ENCODE data around the gene GRM7.

GRM7 gene

GRCh38 chr3:7789324-7789723 lies 928.4 kb downstream of the GRM7 start:
- DNase-seq (ENCODE audit: low read depth): no peak

DNA sequence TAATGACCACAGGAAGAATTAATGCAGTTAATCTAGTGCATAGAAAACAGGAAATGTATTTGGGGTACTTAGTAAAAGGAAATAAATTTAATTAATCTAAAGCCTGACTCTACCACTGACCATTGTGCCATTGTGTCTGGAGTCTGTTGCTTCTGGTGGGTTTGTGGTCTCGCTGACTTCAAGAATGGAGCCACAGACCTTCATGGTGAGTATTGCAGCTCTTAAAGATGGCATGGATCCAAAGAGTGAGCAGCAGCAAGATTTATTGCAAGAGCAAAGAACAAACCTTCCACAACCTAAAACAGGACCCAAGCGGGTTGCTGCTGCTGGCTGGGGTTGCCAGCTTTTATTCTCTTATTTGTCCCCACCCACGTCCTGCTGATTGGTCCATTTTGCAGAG lies 929.2 kb downstream of the GRM7 start:
- DNase-seq (ENCODE audit: low read depth): no peak

Data from stimulated activated CD8-positive, alpha-beta memory T cell treated with anti-CD3 and anti-CD28 coated beads, Interleukin-15, amount 100 ng/mL, for 1 hour (primary cell).